B cell (primary cell): ENCODE data around the gene ZIC2. TPM values are rescaled to one million over a fixed set of nuclear protein-coding genes. Genes with fewer than 3 reads are reported as not detected.
"Not testable (repeated sequence)": the region's sequence is repeated elsewhere in the genome, so short reads cannot be mapped to it uniquely, and the experiment has no call there.

ENCODE experiments used
- ATAC-seq: fragments of 200-7000 bp; cut with Tn5 transposase; one replicate; pipeline ENCODE4 v1.10.0; 2021; ENCODE audit warnings: low read depth, mild to moderate bottlenecking, moderate number of reproducible peaks, moderate library complexity
- CTCF ChIA-PET: fragments of 350-600 bp; sonication (Branson Sonifier 250); formaldehyde crosslinking; loops from one replicate; lab custom pipeline; 2021; ENCODE audit warnings: antibody characterized with exemption, inconsistent platforms; lab: Charles Lee
- POLR2A ChIA-PET: fragments of 350-600 bp; sonication (Branson Sonifier 250); formaldehyde crosslinking; loops from one replicate; lab custom pipeline; 2021; ENCODE audit warnings: antibody characterized with exemption; lab: Charles Lee
- DNase-seq: peaks from one replicate; pipeline ENCODE4 v3.0.0; 2013
- H2AFZ ChIP-seq: 2 replicates; pipeline ENCODE4 v1.6.1; 2012; ENCODE audit warnings: mild to moderate bottlenecking, low read depth, low read length; ENCODE audit not compliant: insufficient read depth, poor library complexity, severe bottlenecking
- H3K27ac ChIP-seq, 2 donors: 1 replicate in 1 of 2; 2 replicates in 1 of 2; pipeline ENCODE4 v1.5.1; 2012 to 2013; ENCODE audit warnings: low read length in 2 of 2, mild to moderate bottlenecking in 2 of 2, moderate library complexity in 1 of 2
- H3K27me3 ChIP-seq, 4 experiments: fragments of 200-600 bp in 1 of 4; sonication (generic) in 1 of 4; replicated peaks in 1 of 4; 1 replicate in 2 of 4; 2 replicates in 2 of 4; pipeline versions ENCODE4 v1.6.1 to v1.7.0; 2013 to 2016; ENCODE audit warnings: low read length in 3 of 4, mild to moderate bottlenecking in 2 of 4, mixed read lengths in 1 of 4, moderate library complexity in 1 of 4; ENCODE audit not compliant: insufficient read depth in 4 of 4, control insufficient read depth in 3 of 4; ENCODE audit errors: control extremely low read depth in 1 of 4
- H3K36me3 ChIP-seq, 2 experiments: replicated peaks in 1 of 2; 1 replicate in 1 of 2; 2 replicates in 1 of 2; pipeline versions ENCODE4 v1.6.1 to v1.7.1; 2013; ENCODE audit warnings: low read length in 1 of 2; ENCODE audit not compliant: insufficient read depth in 2 of 2, control insufficient read depth in 1 of 2; ENCODE audit errors: control extremely low read depth in 1 of 2, extremely low read depth in 1 of 2
- H3K4me1 ChIP-seq, 2 donors: fragments of 200-600 bp in 1 of 2; sonication (generic) in 1 of 2; 1 replicate in 1 of 2; 2 replicates in 1 of 2; pipeline versions ENCODE4 v1.5.1 to v1.6.1; 2013 to 2017; ENCODE audit warnings: low read length in 2 of 2; ENCODE audit not compliant: control insufficient read depth in 2 of 2, insufficient read depth in 2 of 2
- H3K4me2 ChIP-seq: replicated peaks from 2 replicates; pipeline ENCODE3; 2012; ENCODE audit warnings: mild to moderate bottlenecking, low read depth, low read length; ENCODE audit not compliant: poor library complexity, severe bottlenecking
- H3K4me3 ChIP-seq, 5 experiments: fragments of 200-600 bp in 1 of 5; sonication (generic) in 1 of 5; 1 replicate in 3 of 5; 2 replicates in 2 of 5; pipeline versions ENCODE4 v1.5.1 to v1.7.0; 2011 to 2016; ENCODE audit warnings: low read length in 4 of 5, mild to moderate bottlenecking in 4 of 5, low read depth in 2 of 5, control low read depth in 1 of 5, moderate library complexity in 1 of 5; ENCODE audit not compliant: insufficient read depth in 1 of 5; ENCODE audit errors: control extremely low read depth in 1 of 5, extremely low read depth in 1 of 5
- H3K79me2 ChIP-seq: fragments of 200-600 bp; sonication (generic); one replicate; pipeline ENCODE4 v1.6.0; 2016; ENCODE audit warnings: low read length; ENCODE audit not compliant: control insufficient read depth, insufficient read depth
- H3K9ac ChIP-seq: fragments of 200-600 bp; sonication (generic); 2 replicates; pipeline ENCODE4 v1.6.1; 2017; ENCODE audit warnings: mild to moderate bottlenecking, low read length, moderate library complexity
- H3K9me3 ChIP-seq, 3 donors: one replicate each; pipeline versions ENCODE4 v1.6.1 to v1.7.1; 2013; ENCODE audit warnings: low read length in 2 of 3; ENCODE audit not compliant: control insufficient read depth in 2 of 3, insufficient read depth in 1 of 3; ENCODE audit errors: control extremely low read depth in 1 of 3
- H4K20me1 ChIP-seq: 2 replicates; pipeline ENCODE4 v1.6.0; 2012; ENCODE audit warnings: mild to moderate bottlenecking, low read length; ENCODE audit not compliant: insufficient read depth, control insufficient read depth, poor library complexity, severe bottlenecking
- H3K27ac Mint-ChIP-seq: one replicate; pipeline ENCODE4 v1.8.0; 2021; ENCODE audit warnings: mixed read lengths
- H3K27me3 Mint-ChIP-seq: one replicate; pipeline ENCODE4 v1.8.0; 2021; ENCODE audit warnings: mixed read lengths
- H3K4me1 Mint-ChIP-seq: one replicate; pipeline ENCODE4 v1.8.0; 2021; ENCODE audit warnings: mixed read lengths
- H3K4me3 Mint-ChIP-seq: one replicate; pipeline ENCODE4 v1.8.0; 2021; ENCODE audit warnings: mixed read lengths
- H3K9me3 Mint-ChIP-seq: one replicate; pipeline ENCODE4 v1.8.0; 2022; ENCODE audit warnings: mixed read lengths; ENCODE audit not compliant: insufficient read depth
- CTCF ChIP-seq: fragments of 200-600 bp; IDR thresholded peaks from one replicate; pipeline ENCODE4 v1.8.0; 2022; ENCODE audit warnings: antibody characterized with exemption, mild to moderate bottlenecking
- EZH2 ChIP-seq: IDR thresholded peaks from 2 replicates; pipeline ENCODE4 v1.6.1; 2012; ENCODE audit warnings: borderline replicate concordance, low read depth, mild to moderate bottlenecking, moderate library complexity, low read length; ENCODE audit not compliant: insufficient read depth, poor library complexity, severe bottlenecking
- WGBS: methylation state at CpG from one replicate; pipeline ENCODE4 v1.1.5; 2013; ENCODE audit warnings: missing lambda C conversion rate; ENCODE audit not compliant: insufficient coverage; 5-methylcytosine and 5-hydroxymethylcytosine counted together
- intact Hi-C: fragments of 100-400 bp; cut with micrococcal nuclease; formaldehyde crosslinking; loops from one replicate; pipeline ENCODE4 v1.10.0; 2022
- polyA plus RNA-seq: library from polyadenylated mRNA; depleted of rRNA; stranded (reverse); fragments of >200 nt; gene quantifications from 2 replicates; pipeline ENCODE4 v1.2.3, GENCODE V29; 2012
- total RNA-seq, 2 donors: library from RNA; stranded (reverse); fragments of 120-200 nt in 1 of 2; gene quantifications; 1 replicate in 1 of 2; 2 replicates in 1 of 2; pipeline versions ENCODE4 v1.2.3 to v1.2.4, GENCODE V29; 2013 to 2022

Gene ZIC2
- total and polyA plus RNA-seq, 2 donors (not counting 1 experiment from before 2014, with no cell fraction given) = not detected

GRCh38 chr13:99951666-99952065, 29.9 kb upstream of the ZIC2 start:
- H3K36me3 ChIP-seq, H3K4me3 Mint-ChIP-seq, POLR2A ChIA-PET, H3K9ac ChIP-seq, intact Hi-C loops, H3K4me1 Mint-ChIP-seq, H3K4me2 ChIP-seq, H2AFZ ChIP-seq, DNase-seq, H3K79me2 ChIP-seq, H3K4me3 ChIP-seq, H3K9me3 Mint-ChIP-seq, ATAC-seq, H3K27ac Mint-ChIP-seq, H4K20me1 ChIP-seq, H3K27ac ChIP-seq, CTCF ChIA-PET: not testable (repeated sequence)
- peaks cover 0 to 48% (median 15%) of the 10 kb centered on the region in 4 experiments for H3K27me3 ChIP-seq
- H3K27me3 Mint-ChIP-seq = peaks cover 73% of the 10 kb centered on the region
- H3K4me1 ChIP-seq = peaks cover 9 to 14% of the 10 kb centered on the region in 2 donors
- WGBS = 100% methylated on average over 1 of the region's 1 CpG
- H3K9me3 ChIP-seq = peaks cover 0 to 18% (median 0%) of the 10 kb centered on the region in 3 donors

- Histone ChIP-seq H4K20me1 (no peaks in the 10 kb centered on the region), H2AFZ (no peak overlapping the region), H3K4me2 (no peak overlapping the region), H3K4me3 (no peak overlapping the region), H3K79me2 (no peaks in the 10 kb centered on the region), H3K36me3 (no peaks in the 10 kb centered on the region), H3K27ac (no peak overlapping the region), H3K4me1 (peaks cover 17 to 29% of the 10 kb centered on the region in 2 donors), H3K9ac (no peak overlapping the region), H3K9me3 (peaks cover 0 to 33% (median 0%) of the 10 kb centered on the region in 3 donors), H3K27me3 (peaks cover 0 to 56% (median 30%) of the 10 kb centered on the region in 4 experiments)
- ATAC-seq = no peak
- Mint-ChIP-seq H3K27me3 (peaks cover 73% of the 10 kb centered on the region), H3K4me3 (no peak overlapping the region), H3K9me3 (no peaks in the 10 kb centered on the region), H3K4me1 (peaks cover 10% of the 10 kb centered on the region), H3K27ac (no peak overlapping the region)
- DNase-seq = no peak
- TF ChIP-seq CTCF (no peak), EZH2 (no peak)
- intact Hi-C loops = no loop called here
- ChIA-PET POLR2A (no interaction called here), CTCF (no interaction called here)
- WGBS = 90% methylated on average over 14 of the region's 14 CpGs
Observed at GRCh38 chr13:99953138-99953755, 28.3 kb upstream of the ZIC2 start.
